ENCODE data around the gene SEL1L2.

Gene SEL1L2

DNA sequence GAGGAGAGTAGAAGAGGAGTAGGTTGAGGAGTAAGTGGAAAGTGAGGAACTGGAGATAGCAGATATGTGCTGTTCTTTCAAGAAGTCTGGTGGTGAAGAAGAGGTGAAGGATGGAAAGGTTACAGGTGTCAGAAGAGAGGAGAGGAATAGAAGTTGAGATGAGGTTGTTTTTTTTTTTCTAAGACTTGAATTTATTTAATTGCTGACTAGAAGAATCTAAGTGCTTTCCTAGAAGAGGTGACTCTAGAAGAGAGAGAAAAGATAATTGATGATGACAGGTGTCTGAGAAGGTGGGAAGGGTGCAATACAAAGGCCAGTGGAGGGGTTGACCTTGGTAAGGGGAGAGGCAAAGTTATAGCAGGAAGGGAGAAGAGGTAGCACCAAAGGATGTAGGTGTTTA lies 180.0 kb downstream of the SEL1L2 start:
- no peak for DNase-seq

DNA sequence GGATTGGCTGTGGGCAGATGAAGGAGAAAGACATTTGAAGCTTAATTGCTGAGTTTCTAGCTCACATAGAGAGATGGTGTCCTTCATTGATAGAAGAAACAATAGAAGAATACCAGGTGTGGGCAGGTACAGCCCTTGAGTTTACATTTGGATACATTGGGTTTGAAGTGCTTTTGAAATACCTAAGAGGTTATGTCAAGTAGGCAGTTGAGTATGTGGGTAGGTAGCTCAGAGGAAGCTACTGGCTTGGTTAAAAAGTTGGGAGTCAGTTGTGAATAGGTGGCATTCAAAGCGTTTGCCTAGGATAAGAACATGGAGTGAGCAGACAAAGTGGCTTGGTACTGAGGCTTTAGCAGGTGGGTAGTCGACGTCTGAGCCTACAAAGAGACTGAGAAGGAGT lies 180.6 kb downstream of the SEL1L2 start:
- DNase-seq = no peak

DNA sequence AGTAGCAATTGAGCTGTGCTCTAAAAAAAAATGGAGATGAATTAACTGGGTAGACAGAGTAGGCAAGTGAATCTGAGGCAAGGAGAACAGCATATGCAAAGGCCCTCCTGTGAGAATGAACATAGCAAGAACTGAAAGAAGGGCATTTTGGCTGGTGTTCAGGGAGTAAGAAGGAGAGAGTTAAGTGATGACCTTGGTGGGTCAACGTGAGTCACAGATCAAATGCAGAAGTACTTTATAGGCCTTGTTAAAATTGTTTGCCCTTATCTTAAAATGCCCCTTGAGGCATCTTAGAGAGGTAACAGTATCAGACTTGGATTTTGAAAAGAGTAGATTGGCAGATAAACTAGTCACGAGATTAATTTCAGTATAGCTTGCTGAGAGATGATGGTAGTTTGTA lies 181.0 kb downstream of the SEL1L2 start:
- DNase-seq = no peak

DNA sequence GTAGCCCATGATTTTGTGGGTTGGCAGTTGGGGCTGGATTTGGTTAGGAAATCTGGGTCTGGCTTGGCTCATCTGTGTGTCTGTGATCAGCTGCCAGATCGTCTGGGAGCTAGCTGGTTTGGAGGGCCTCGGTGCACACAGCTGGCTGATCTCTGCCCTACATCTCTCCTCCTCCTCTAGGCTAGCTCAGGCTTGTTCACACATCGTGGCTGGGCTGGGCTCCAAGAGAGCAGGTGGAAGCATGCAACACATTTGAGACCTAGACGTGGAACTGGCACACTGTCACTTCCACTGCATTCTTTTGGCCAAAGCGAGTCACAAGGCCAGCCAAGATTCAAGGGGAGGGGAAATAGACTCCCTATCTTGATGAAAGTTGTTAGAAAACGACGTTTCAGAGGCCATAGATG lies 189.7 kb downstream of the SEL1L2 start:
- no peak for DNase-seq

- no peak for DNase-seq
Measured at GRCh38 chr20:13799974-13800373, 190.4 kb downstream of the SEL1L2 start.
